Neural cell (in vitro differentiated cells): ENCODE data around the gene PDE6A. TPM values are rescaled to one million over a fixed set of nuclear protein-coding genes. Genes with fewer than 3 reads are reported as not detected.
"Not testable (repeated sequence)": the region's sequence is repeated elsewhere in the genome, so short reads cannot be mapped to it uniquely, and the experiment has no call there.

Source experiments
- H2AFZ ChIP-seq: fragments of 200-600, 300-800 bp; sonication (generic), shearing (Covaris generic); 2 replicates; pipeline ENCODE4 v1.6.0; 2014; ENCODE audit warnings: low read depth, mild to moderate bottlenecking, antibody characterized with exemption, low read length, moderate library complexity
- H3F3A ChIP-seq: fragments of 200-600 bp; shearing (Covaris generic); 2 replicates; pipeline ENCODE4 v1.6.1; 2016; ENCODE audit warnings: mild to moderate bottlenecking, moderate library complexity, mixed read lengths, antibody characterized with exemption, low read length; ENCODE audit not compliant: insufficient read depth, poor library complexity, severe bottlenecking
- H3K27ac ChIP-seq: fragments of 200-600, 300-800 bp; sonication (generic), shearing (Covaris generic); 2 replicates; pipeline ENCODE4 v1.5.1; 2014; ENCODE audit warnings: mild to moderate bottlenecking, low read length, moderate library complexity
- H3K27me3 ChIP-seq: fragments of 300-800, 200-600 bp; sonication (generic), shearing (Covaris generic); 2 replicates; pipeline ENCODE4 v1.6.0; 2014; ENCODE audit warnings: mild to moderate bottlenecking, low read depth, low read length, moderate library complexity; ENCODE audit not compliant: insufficient read depth
- H3K36me3 ChIP-seq: fragments of 300-800, 200-600 bp; sonication (generic), shearing (Covaris generic); 2 replicates; pipeline ENCODE4 v1.5.1; 2014; ENCODE audit warnings: mild to moderate bottlenecking, antibody characterized with exemption, low read length, moderate library complexity; ENCODE audit not compliant: insufficient read depth
- H3K4me2 ChIP-seq: fragments of 300-800, 200-600 bp; sonication (generic), shearing (Covaris generic); 2 replicates; pipeline ENCODE4 v1.6.0; 2014; ENCODE audit warnings: mild to moderate bottlenecking, low read length
- H3K4me3 ChIP-seq: fragments of 300-800, 200-600 bp; sonication (generic), shearing (Covaris generic); 2 replicates; pipeline ENCODE4 v1.5.1; 2014; ENCODE audit warnings: mild to moderate bottlenecking, low read length, moderate library complexity
- H3K79me2 ChIP-seq: fragments of 200-600 bp; shearing (Covaris generic); replicated peaks from 2 replicates; pipeline ENCODE4 v1.6.0; 2014; ENCODE audit warnings: mild to moderate bottlenecking, low read length, moderate library complexity; ENCODE audit not compliant: insufficient read depth
- H3K9ac ChIP-seq: fragments of 300-800, 200-600 bp; sonication (generic), shearing (Covaris generic); 2 replicates; pipeline ENCODE4 v1.6.1; 2016; ENCODE audit warnings: mild to moderate bottlenecking, low read length, mixed read lengths
- H3K9me2 ChIP-seq: fragments of 200-600 bp; shearing (Covaris generic); 2 replicates; pipeline ENCODE4 v1.6.1; 2016; ENCODE audit warnings: mild to moderate bottlenecking, low read length, mixed read lengths; ENCODE audit not compliant: insufficient read depth
- H3K9me3 ChIP-seq: fragments of 200-600, 300-800 bp; sonication (generic), shearing (Covaris generic); 2 replicates; pipeline ENCODE4 v1.6.1; 2016; ENCODE audit warnings: mild to moderate bottlenecking, mixed run types, low read length, moderate library complexity, mixed read lengths
- H4K20me1 ChIP-seq: fragments of 200-600 bp; shearing (Covaris generic); 2 replicates; pipeline ENCODE4 v1.6.1; 2016; ENCODE audit warnings: mild to moderate bottlenecking, mixed run types; ENCODE audit not compliant: insufficient read depth
- EP300 ChIP-seq: fragments of 450-650 bp; conservative IDR thresholded peaks from 2 replicates; pipeline ENCODE4 v1.6.1; 2014; ENCODE audit warnings: antibody characterized with exemption, mild to moderate bottlenecking, moderate library complexity; ENCODE audit not compliant: poor library complexity, severe bottlenecking
- EZH2 ChIP-seq: fragments of 200-600, 300-800 bp; shearing (Covaris generic), sonication (generic); IDR thresholded peaks from 2 replicates; pipeline ENCODE4 v1.6.1; 2014; ENCODE audit warnings: antibody characterized with exemption, low read length, borderline replicate concordance, mild to moderate bottlenecking; ENCODE audit not compliant: insufficient read depth, poor library complexity, severe bottlenecking
- MXI1 ChIP-seq: fragments of 450-650 bp; conservative IDR thresholded peaks from 2 replicates; pipeline ENCODE4 v1.6.1; 2014; ENCODE audit warnings: antibody characterized with exemption, mild to moderate bottlenecking; ENCODE audit not compliant: poor library complexity, severe bottlenecking
- POLR2AphosphoS5 ChIP-seq: IDR thresholded peaks from 2 replicates; pipeline ENCODE4 v1.6.1; 2012
- RAD21 ChIP-seq: fragments of 450-650 bp; conservative IDR thresholded peaks from 2 replicates; pipeline ENCODE4 v1.6.1; 2014; ENCODE audit warnings: antibody characterized with exemption, mild to moderate bottlenecking, moderate library complexity
- REST ChIP-seq: IDR thresholded peaks from 2 replicates; pipeline ENCODE4 v1.6.1; 2012; ENCODE audit warnings: borderline replicate concordance
- SMC3 ChIP-seq: fragments of 450-650 bp; conservative IDR thresholded peaks from 2 replicates; pipeline ENCODE4 v1.6.1; 2014; ENCODE audit warnings: antibody characterized with exemption, mild to moderate bottlenecking, moderate library complexity; ENCODE audit not compliant: poor library complexity
- TAF1 ChIP-seq: IDR thresholded peaks from 2 replicates; pipeline ENCODE4 v1.6.1; 2012; ENCODE audit warnings: low read depth
- polyA plus RNA-seq: library from polyadenylated mRNA; depleted of rRNA; stranded (reverse); fragments of >200 nt; gene quantifications from 2 replicates; pipeline ENCODE4 v1.2.3, GENCODE V29; 2014
- TF ChIP-seq, protein P1 (sequence below): fragments of 450-650 bp; IDR thresholded peaks from 2 replicates; pipeline ENCODE4 v1.5.1; 2014; ENCODE audit warnings: antibody characterized with exemption, mild to moderate bottlenecking, moderate library complexity; ENCODE audit not compliant: poor library complexity, severe bottlenecking

Gene PDE6A
- polyA plus RNA-seq, 1 donor from 2014 or later, result not detected

DNA sequence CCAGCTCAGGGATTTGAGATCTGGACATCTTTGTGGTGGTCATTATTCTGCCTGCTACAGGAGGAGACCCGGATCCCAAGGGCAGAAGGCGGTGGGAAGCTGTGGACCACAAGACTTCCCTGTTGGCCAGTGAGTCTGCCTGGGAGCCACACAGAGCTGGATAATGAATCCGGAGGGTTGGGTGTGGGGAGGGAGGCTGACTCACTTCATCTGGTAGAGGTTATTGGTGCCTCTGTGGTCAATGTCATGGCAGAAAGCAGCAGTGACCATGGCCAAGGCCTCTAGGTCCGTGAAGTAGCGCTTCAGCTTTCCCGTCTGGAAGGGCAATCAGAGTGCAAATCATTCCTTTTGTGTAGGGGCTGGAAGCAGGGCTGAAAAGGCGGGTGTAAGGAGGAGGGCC is 58.5 kb downstream of the PDE6A start (continued):
- TF ChIP-seq REST (no peak), TAF1 (no peak)

- H3K4me3 ChIP-seq, result no peak overlapping the region
- H3K4me2 ChIP-seq, result no peak overlapping the region
- H3K9ac ChIP-seq, result no peak overlapping the region
- no peaks in the 10 kb centered on the region for H3K36me3 ChIP-seq
- H3F3A ChIP-seq, result no peaks in the 10 kb centered on the region
- H3K27ac ChIP-seq, result no peak overlapping the region
- H3K9me2 ChIP-seq, result no peaks in the 10 kb centered on the region
- H3K27me3 ChIP-seq, result no peaks in the 10 kb centered on the region
- TF ChIP-seq, protein P1, sequence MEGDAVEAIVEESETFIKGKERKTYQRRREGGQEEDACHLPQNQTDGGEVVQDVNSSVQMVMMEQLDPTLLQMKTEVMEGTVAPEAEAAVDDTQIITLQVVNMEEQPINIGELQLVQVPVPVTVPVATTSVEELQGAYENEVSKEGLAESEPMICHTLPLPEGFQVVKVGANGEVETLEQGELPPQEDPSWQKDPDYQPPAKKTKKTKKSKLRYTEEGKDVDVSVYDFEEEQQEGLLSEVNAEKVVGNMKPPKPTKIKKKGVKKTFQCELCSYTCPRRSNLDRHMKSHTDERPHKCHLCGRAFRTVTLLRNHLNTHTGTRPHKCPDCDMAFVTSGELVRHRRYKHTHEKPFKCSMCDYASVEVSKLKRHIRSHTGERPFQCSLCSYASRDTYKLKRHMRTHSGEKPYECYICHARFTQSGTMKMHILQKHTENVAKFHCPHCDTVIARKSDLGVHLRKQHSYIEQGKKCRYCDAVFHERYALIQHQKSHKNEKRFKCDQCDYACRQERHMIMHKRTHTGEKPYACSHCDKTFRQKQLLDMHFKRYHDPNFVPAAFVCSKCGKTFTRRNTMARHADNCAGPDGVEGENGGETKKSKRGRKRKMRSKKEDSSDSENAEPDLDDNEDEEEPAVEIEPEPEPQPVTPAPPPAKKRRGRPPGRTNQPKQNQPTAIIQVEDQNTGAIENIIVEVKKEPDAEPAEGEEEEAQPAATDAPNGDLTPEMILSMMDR, result no peak
- no peaks in the 10 kb centered on the region for H3K9me3 ChIP-seq
- H4K20me1 ChIP-seq, result no peaks in the 10 kb centered on the region
- no peak overlapping the region for H2AFZ ChIP-seq
- no peaks in the 10 kb centered on the region for H3K79me2 ChIP-seq
Observed at GRCh38 chr5:149885513-149885912, 59.1 kb downstream of the PDE6A start.

- H3K27me3 ChIP-seq, result no peaks in the 10 kb centered on the region
- TF ChIP-seq SMC3 (no peak), REST (no peak), MXI1 (no peak), EZH2 (no peak), TAF1 (no peak), POLR2AphosphoS5 (no peak), EP300 (no peak), RAD21 (no peak)
- TF ChIP-seq, protein P1, result no peak
- H3K79me2 ChIP-seq, result no peaks in the 10 kb centered on the region
- no peak overlapping the region for H3K27ac ChIP-seq
- no peaks in the 10 kb centered on the region for H3K9me3 ChIP-seq
- H2AFZ ChIP-seq, result no peak overlapping the region
- H3K4me2 ChIP-seq, result no peak overlapping the region
- H3K36me3 ChIP-seq, result no peaks in the 10 kb centered on the region
- H3K9me2 ChIP-seq, result no peaks in the 10 kb centered on the region
- H3K4me3 ChIP-seq, result no peak overlapping the region
- no peaks in the 10 kb centered on the region for H4K20me1 ChIP-seq
- H3K9ac ChIP-seq, result no peak overlapping the region
- no peaks in the 10 kb centered on the region for H3F3A ChIP-seq
Observed at GRCh38 chr5:149883550-149883949, 61.0 kb downstream of the PDE6A start.

DNA sequence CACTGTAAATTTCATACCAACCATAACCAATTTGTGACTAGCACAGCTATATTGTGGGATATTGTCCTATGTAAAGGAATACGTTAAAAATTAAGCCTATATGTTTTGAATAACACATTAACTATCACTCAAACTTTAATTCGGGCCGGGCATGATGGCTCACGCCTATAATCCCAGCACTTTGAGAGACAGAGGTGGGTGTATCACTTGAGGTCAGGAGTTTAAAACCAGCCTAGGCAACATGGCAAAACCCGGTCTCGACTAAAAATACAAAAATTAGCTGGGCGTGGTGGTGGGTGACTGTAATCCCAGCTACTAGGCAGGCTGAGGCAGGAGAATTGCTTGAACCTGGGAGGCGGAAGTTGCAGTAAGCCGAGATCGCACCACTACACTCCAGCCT is 62.0 kb downstream of the PDE6A start:
- H3F3A ChIP-seq, H3K27ac ChIP-seq, H2AFZ ChIP-seq: not testable (repeated sequence)

More for the DNA sequence above, 62.0 kb downstream of the PDE6A start:
- not testable (repeated sequence) for H3K4me3 ChIP-seq, H3K9me3 ChIP-seq, H3K9ac ChIP-seq, H3K36me3 ChIP-seq, H3K27me3 ChIP-seq, H4K20me1 ChIP-seq, H3K4me2 ChIP-seq, H3K79me2 ChIP-seq, H3K9me2 ChIP-seq
